PFSK-1 (cell line): ENCODE data around the gene KLF7.

ENCODE experiments used
- FOXP2 ChIP-seq: optimal IDR thresholded peaks from 2 replicates; pipeline ENCODE3; 2011; ENCODE audit warnings: borderline replicate concordance, control low read depth, inconsistent platforms; ENCODE audit not compliant: insufficient read depth; ENCODE audit errors: extremely low read length, extremely low read depth
- POLR2AphosphoS5 ChIP-seq: IDR thresholded peaks from 2 replicates; pipeline ENCODE4 v1.6.1; 2012; ENCODE audit warnings: low read depth, mild to moderate bottlenecking, control low read depth, low read length, moderate library complexity
- SIN3A ChIP-seq: IDR thresholded peaks from 2 replicates; pipeline ENCODE4 v1.6.1; 2012; ENCODE audit warnings: mild to moderate bottlenecking, low read length, moderate library complexity, borderline replicate concordance; ENCODE audit not compliant: insufficient read depth
- TAF1 ChIP-seq: IDR thresholded peaks from 2 replicates; pipeline ENCODE4 v1.6.1; 2012; ENCODE audit warnings: low read length, control low read depth, borderline replicate concordance; ENCODE audit not compliant: insufficient read depth
- TF ChIP-seq, protein P1 (sequence below), 2 experiments: IDR thresholded peaks; 2 replicates each; pipeline versions ENCODE4 v1.6.1 to v1.8.0; 2011 to 2012; ENCODE audit warnings: low read depth in 2 of 2, low read length in 2 of 2, control low read depth in 1 of 2, inconsistent platforms in 1 of 2, mild to moderate bottlenecking in 1 of 2, moderate library complexity in 1 of 2; ENCODE audit not compliant: insufficient read depth in 1 of 2

The KLF7 gene

DNA sequence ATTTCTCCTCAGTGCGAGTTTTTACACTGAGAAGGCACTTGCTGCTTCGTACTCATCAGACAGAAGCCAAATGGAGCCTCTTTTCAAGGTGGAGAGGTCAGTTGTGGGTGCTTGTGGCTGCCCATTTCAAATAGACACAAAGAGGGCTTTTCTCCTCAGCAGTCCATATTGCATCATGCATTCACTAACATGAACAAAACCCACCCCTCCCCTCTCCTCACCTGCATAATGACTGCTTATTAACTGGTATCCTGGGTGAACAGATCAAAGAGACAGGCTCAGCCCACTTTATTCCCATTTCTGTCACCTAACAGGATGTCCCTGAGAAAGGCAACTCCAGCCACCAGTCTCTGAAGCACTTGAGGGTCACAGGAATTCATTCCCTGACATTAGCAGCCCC is 28.9 kb downstream of the KLF7 start:
- TF ChIP-seq TAF1 (no peak), SIN3A (no peak), POLR2AphosphoS5 (no peak), FOXP2 (no peak)
- TF ChIP-seq, protein P1, sequence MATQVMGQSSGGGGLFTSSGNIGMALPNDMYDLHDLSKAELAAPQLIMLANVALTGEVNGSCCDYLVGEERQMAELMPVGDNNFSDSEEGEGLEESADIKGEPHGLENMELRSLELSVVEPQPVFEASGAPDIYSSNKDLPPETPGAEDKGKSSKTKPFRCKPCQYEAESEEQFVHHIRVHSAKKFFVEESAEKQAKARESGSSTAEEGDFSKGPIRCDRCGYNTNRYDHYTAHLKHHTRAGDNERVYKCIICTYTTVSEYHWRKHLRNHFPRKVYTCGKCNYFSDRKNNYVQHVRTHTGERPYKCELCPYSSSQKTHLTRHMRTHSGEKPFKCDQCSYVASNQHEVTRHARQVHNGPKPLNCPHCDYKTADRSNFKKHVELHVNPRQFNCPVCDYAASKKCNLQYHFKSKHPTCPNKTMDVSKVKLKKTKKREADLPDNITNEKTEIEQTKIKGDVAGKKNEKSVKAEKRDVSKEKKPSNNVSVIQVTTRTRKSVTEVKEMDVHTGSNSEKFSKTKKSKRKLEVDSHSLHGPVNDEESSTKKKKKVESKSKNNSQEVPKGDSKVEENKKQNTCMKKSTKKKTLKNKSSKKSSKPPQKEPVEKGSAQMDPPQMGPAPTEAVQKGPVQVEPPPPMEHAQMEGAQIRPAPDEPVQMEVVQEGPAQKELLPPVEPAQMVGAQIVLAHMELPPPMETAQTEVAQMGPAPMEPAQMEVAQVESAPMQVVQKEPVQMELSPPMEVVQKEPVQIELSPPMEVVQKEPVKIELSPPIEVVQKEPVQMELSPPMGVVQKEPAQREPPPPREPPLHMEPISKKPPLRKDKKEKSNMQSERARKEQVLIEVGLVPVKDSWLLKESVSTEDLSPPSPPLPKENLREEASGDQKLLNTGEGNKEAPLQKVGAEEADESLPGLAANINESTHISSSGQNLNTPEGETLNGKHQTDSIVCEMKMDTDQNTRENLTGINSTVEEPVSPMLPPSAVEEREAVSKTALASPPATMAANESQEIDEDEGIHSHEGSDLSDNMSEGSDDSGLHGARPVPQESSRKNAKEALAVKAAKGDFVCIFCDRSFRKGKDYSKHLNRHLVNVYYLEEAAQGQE (IDR thresholded peaks at IDR 0.05; ENCODE audit: insufficient read depth in 1 of 2, low read depth in 2 of 2, low read length in 2 of 2), result no peak

DNA sequence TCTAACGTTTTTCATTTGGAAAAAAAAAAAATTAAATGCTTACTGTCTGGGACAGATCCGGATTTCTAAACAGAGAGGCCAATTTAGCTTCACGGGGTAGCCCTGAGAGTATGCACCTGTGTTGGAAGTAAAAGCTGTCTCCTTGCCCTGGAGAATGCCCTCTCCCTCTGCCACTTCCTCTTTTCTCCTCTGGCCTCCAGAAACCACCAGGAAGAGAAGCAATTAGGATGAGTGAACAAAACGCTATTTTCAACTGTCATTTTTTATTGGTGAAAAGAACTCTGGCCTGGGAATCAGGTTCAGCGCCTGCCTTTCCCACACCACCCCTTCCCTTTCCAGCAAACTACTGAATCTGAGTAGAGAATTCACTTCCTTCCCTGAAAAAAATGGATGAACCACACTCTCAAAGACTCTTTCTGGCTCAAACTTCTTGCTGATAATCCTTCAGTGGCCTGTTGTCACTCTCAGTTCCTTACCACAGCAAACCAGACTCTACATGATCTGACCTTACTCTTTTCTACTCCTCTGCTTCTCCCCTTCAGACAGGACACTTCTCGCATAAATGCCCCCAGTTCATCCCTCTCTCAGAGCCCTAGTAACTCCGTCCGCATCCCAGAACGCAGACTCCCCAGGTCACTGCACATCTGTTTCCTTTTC is 29.8 kb downstream of the KLF7 start:
- TF ChIP-seq TAF1 (no peak), FOXP2 (no peak), POLR2AphosphoS5 (no peak), SIN3A (no peak)
- TF ChIP-seq, protein P1 (IDR thresholded peaks at IDR 0.05; ENCODE audit: insufficient read depth in 1 of 2, low read depth in 2 of 2, low read length in 2 of 2), result no peak

DNA sequence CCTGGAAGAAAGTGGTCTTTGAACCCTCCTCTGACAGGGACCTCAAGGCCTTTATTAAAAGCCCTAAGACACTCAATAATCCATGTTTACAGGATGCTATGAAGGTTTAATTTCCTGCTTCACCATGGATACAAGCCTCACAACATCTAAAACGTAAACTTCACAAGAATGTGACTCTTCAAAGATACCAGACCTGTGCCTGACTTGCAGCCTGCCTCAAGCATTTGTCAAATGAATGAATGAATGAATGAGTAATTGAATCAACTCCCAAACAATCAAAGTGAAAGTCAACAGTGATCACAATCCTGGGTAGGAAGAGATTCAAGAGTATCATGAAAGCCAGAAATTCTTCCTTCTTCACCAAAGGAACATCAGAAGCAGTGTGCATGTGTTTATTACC is 30.4 kb downstream of the KLF7 start:
- TF ChIP-seq SIN3A (no peak), POLR2AphosphoS5 (no peak), TAF1 (no peak), FOXP2 (no peak)

GRCh38 chr2:207133820-207134519 is 31.8 kb downstream of the KLF7 start:
- TF ChIP-seq, protein P1 (IDR thresholded peaks at IDR 0.05; ENCODE audit: insufficient read depth in 1 of 2, low read depth in 2 of 2, low read length in 2 of 2), result no peak
- TF ChIP-seq SIN3A, result peak; percentile 84; the same call in 1 of the 2 replicates

- TF ChIP-seq FOXP2 (no peak), SIN3A (no peak), POLR2AphosphoS5 (no peak), TAF1 (no peak)
- TF ChIP-seq, protein P1 (IDR thresholded peaks at IDR 0.05; ENCODE audit: insufficient read depth in 1 of 2, low read depth in 2 of 2, low read length in 2 of 2), result no peak
Measured at GRCh38 chr2:207133458-207133819, 32.3 kb downstream of the KLF7 start.
